Erythroblast (primary cell): ENCODE measurements around the gene GANAB.

Source experiments
- GATA1 ChIP-seq: IDR thresholded peaks from 2 replicates; pipeline ENCODE4 v1.6.1; 2011; ENCODE audit warnings: low read depth, mild to moderate bottlenecking, control low read depth, low read length, moderate library complexity
- POLR2A ChIP-seq: IDR thresholded peaks from 2 replicates; pipeline ENCODE4 v1.6.1; 2011; ENCODE audit warnings: mild to moderate bottlenecking, low read length

DNA sequence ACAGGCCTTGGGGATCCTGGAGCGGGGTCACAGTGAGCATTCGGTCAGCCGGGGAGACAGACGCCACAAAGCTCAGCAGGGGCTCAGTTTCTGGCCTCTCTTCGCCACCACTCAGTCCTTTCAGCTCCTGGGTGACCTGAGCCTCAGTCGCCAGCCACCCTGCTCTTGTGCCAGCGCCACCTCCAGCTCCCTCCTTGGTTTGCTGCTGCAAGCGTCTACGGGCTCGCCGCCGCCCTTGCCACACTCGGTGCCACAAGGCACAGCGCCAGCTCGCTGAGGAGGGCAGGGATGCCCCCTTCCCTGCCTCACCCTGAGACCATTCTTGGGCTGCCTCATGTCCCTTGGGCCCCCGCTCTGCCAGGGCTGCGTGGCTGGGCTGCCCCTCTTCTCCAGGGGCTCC lies 71.3 kb downstream of the GANAB start:
- no peak for TF ChIP-seq POLR2A
- TF ChIP-seq GATA1: no peak
